Activated CD4-positive, alpha-beta T cell treated with anti-CD3 and anti-CD28 coated beads, Interleukin-10, Interleukin-2, amounts not matched to agents 100 ng/mL and 50 ng/mL, durations not matched to agents 16 hours and 8 hours (primary cell): Measurements from ENCODE around the gene RBFA.

ENCODE experiments used
- DNase-seq: peaks from one replicate; pipeline ENCODE4 v3.0.0-alpha.2; 2020

RBFA gene

GRCh38 chr18:80076379-80076778, 42.1 kb downstream of the RBFA start:
- no peak for DNase-seq

GRCh38 chr18:80077873-80078272, 43.6 kb downstream of the RBFA start:
- no peak for DNase-seq
